Astrocyte (in vitro differentiated cells and primary cell): ENCODE results near the gene HAND1. TPM values are rescaled to one million over a fixed set of nuclear protein-coding genes. Genes with fewer than 3 reads are reported as not detected.

Source experiments
- DNase-seq: peaks from one replicate; pipeline ENCODE4 v3.0.0-alpha.2; 2010; ENCODE audit warnings: low read depth
- FAIRE-seq: peaks from 2 replicates; lab custom pipeline; 2011; peaks lifted over from hg19 to GRCh38; lab: Jason Lieb, UNC
- H2AFZ ChIP-seq: 2 replicates; pipeline ENCODE4 v1.6.0; 2012; ENCODE audit warnings: low read depth, low read length, inconsistent platforms
- H3K27ac ChIP-seq: 2 replicates; pipeline ENCODE4 v1.5.1; 2011; ENCODE audit warnings: low read depth, low read length, inconsistent platforms
- H3K27me3 ChIP-seq: 2 replicates; pipeline ENCODE4 v1.6.0; 2011; ENCODE audit warnings: low read length, inconsistent platforms; ENCODE audit not compliant: insufficient read depth
- H3K36me3 ChIP-seq: 2 replicates; pipeline ENCODE4 v1.5.1; 2011; ENCODE audit warnings: low read length, inconsistent platforms; ENCODE audit not compliant: insufficient read depth
- H3K4me1 ChIP-seq: 2 replicates; pipeline ENCODE4 v1.5.1; 2011; ENCODE audit warnings: low read length, inconsistent platforms; ENCODE audit not compliant: insufficient read depth
- H3K4me2 ChIP-seq: 2 replicates; pipeline ENCODE4 v1.6.0; 2012; ENCODE audit warnings: low read length, inconsistent platforms
- H3K4me3 ChIP-seq: 2 replicates; pipeline ENCODE4 v1.5.1; 2011; ENCODE audit warnings: low read depth, mild to moderate bottlenecking, low read length, inconsistent platforms; ENCODE audit not compliant: insufficient read depth
- H3K79me2 ChIP-seq: 2 replicates; pipeline ENCODE4 v1.6.0; 2012; ENCODE audit warnings: mild to moderate bottlenecking, low read length, inconsistent platforms; ENCODE audit not compliant: insufficient read depth
- H3K9ac ChIP-seq: 2 replicates; pipeline ENCODE4 v1.6.0; 2012; ENCODE audit warnings: mild to moderate bottlenecking, low read length, inconsistent platforms
- H3K9me3 ChIP-seq: 2 replicates; pipeline ENCODE4 v1.5.1; 2012; ENCODE audit warnings: low read depth, mild to moderate bottlenecking, low read length, inconsistent platforms; ENCODE audit not compliant: insufficient read depth
- H4K20me1 ChIP-seq: 2 replicates; pipeline ENCODE4 v1.6.0; 2012; ENCODE audit warnings: low read length, inconsistent platforms; ENCODE audit not compliant: insufficient read depth
- H3K27ac Mint-ChIP-seq: one replicate; pipeline ENCODE4 v1.8.0; 2021; ENCODE audit warnings: mild to moderate bottlenecking, mixed read lengths; ENCODE audit not compliant: unreplicated experiment
- H3K27me3 Mint-ChIP-seq: one replicate; pipeline ENCODE4 v1.8.0; 2021; ENCODE audit warnings: low read depth, mixed read lengths; ENCODE audit not compliant: unreplicated experiment
- H3K36me3 Mint-ChIP-seq: one replicate; pipeline ENCODE4 v1.8.0; 2021; ENCODE audit warnings: low read depth, mixed read lengths; ENCODE audit not compliant: unreplicated experiment
- H3K4me1 Mint-ChIP-seq: one replicate; pipeline ENCODE4 v1.8.0; 2021; ENCODE audit warnings: low read depth, mixed read lengths; ENCODE audit not compliant: unreplicated experiment
- H3K4me3 Mint-ChIP-seq: one replicate; pipeline ENCODE4 v1.8.0; 2021; ENCODE audit warnings: mild to moderate bottlenecking, moderate library complexity, mixed read lengths; ENCODE audit not compliant: unreplicated experiment
- H3K9me3 Mint-ChIP-seq: one replicate; pipeline ENCODE4 v1.8.0; 2021; ENCODE audit warnings: mild to moderate bottlenecking, mixed read lengths; ENCODE audit not compliant: unreplicated experiment
- EZH2 ChIP-seq: IDR thresholded peaks from 2 replicates; pipeline ENCODE4 v1.6.1; 2012; ENCODE audit warnings: mild to moderate bottlenecking, low read length, inconsistent platforms; ENCODE audit not compliant: insufficient read depth
- total RNA-seq: library from RNA; stranded (reverse); gene quantifications from 2 replicates; pipeline ENCODE4 v1.2.1, GENCODE V29; 2021
- TF ChIP-seq, protein P1 (sequence below): IDR thresholded peaks from 2 replicates; pipeline ENCODE4 v1.5.1; 2011; ENCODE audit warnings: low read depth, mild to moderate bottlenecking, inconsistent platforms, low read length, moderate library complexity; ENCODE audit not compliant: insufficient read depth

The HAND1 gene
- total RNA-seq, 1 donor from 2014 or later: not detected

DNA sequence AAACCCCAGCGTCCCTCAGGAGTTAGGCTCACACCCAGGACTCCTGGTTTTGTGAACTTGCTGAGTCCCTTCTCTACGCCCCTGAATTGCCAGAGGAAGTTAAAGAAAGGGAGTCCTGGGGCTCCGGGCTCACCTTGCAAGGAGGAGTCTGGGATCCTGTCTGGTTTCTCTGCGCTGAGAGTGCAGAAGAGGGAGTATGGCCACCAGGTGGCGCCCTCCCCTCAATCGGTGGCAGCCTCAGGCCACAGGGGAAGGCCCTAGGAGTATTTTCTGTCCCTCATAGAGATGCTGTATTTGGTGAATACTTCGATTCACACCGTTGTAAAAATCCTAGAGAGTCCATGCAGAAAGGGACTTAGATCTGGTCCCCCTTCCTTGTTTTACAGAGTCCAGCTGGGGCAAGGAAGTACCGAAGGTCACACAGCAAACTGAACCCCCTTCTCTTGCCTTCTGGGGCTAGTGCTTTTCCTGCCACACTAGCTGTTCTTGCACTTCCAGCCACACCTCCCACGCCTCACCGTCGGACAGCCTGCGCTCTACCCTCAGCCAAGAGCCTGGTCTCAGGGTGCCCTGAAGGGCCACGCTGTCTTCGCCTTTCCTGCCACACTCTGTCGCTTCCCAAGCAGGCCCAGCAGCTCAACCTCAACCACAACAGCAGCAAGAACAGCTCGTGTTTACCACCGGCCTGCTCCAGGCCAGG, 10.2 kb downstream of the HAND1 start:
- TF ChIP-seq, protein P1, sequence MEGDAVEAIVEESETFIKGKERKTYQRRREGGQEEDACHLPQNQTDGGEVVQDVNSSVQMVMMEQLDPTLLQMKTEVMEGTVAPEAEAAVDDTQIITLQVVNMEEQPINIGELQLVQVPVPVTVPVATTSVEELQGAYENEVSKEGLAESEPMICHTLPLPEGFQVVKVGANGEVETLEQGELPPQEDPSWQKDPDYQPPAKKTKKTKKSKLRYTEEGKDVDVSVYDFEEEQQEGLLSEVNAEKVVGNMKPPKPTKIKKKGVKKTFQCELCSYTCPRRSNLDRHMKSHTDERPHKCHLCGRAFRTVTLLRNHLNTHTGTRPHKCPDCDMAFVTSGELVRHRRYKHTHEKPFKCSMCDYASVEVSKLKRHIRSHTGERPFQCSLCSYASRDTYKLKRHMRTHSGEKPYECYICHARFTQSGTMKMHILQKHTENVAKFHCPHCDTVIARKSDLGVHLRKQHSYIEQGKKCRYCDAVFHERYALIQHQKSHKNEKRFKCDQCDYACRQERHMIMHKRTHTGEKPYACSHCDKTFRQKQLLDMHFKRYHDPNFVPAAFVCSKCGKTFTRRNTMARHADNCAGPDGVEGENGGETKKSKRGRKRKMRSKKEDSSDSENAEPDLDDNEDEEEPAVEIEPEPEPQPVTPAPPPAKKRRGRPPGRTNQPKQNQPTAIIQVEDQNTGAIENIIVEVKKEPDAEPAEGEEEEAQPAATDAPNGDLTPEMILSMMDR: peak; percentile 74
- TF ChIP-seq EZH2: no peak
- DNase-seq (no peak), FAIRE-seq (no peak)
- Histone ChIP-seq H3K27me3 (peaks cover 46% of the 10 kb centered on the region), H2AFZ (no peak overlapping the region), H3K4me1 (no peaks in the 10 kb centered on the region), H3K4me3 (no peak overlapping the region), H3K36me3 (no peaks in the 10 kb centered on the region), H3K9me3 (no peaks in the 10 kb centered on the region), H3K9ac (no peak overlapping the region), H3K4me2 (no peak overlapping the region), H3K79me2 (no peaks in the 10 kb centered on the region), H3K27ac (no peak overlapping the region), H4K20me1 (no peaks in the 10 kb centered on the region)
- H3K4me1 Mint-ChIP-seq: peaks cover 2% of the 10 kb centered on the region
- no peak overlapping the region for H3K27ac Mint-ChIP-seq
- no peaks in the 10 kb centered on the region for H3K9me3 Mint-ChIP-seq
- H3K4me3 Mint-ChIP-seq: peak overlapping the region; percentile 35
- no peaks in the 10 kb centered on the region for H3K36me3 Mint-ChIP-seq
- peaks cover 71% of the 10 kb centered on the region for H3K27me3 Mint-ChIP-seq

DNA sequence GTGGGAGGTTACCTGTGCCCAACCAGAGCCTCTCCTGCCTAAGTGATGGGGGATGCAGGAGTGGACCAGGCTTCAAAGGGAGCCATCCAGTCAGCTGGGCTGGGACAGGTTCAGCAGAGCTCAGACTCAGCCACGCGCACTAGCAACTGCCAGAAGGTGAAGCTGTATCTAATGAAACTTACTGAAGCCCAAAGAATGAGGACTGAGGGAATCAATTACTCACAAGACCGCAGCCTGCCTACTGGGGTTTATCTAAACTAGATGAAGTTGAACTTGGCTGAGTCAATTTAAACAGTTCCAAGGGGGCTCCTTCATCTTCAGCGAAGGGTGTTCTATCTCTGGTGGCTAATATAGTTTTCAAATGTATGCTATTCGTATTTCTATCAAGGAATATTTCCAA, 11.4 kb downstream of the HAND1 start:
- Histone ChIP-seq H3K4me1 (no peaks in the 10 kb centered on the region), H3K4me2 (no peak overlapping the region), H3K36me3 (no peaks in the 10 kb centered on the region), H4K20me1 (no peaks in the 10 kb centered on the region), H3K27me3 (peaks cover 34% of the 10 kb centered on the region), H3K9me3 (no peaks in the 10 kb centered on the region), H2AFZ (no peak overlapping the region), H3K4me3 (no peak overlapping the region), H3K9ac (no peak overlapping the region), H3K27ac (no peak overlapping the region), H3K79me2 (no peaks in the 10 kb centered on the region)
- H3K4me3 Mint-ChIP-seq: no peak overlapping the region
- FAIRE-seq (no peak), DNase-seq (peak; percentile 25)
- H3K4me1 Mint-ChIP-seq: no peaks in the 10 kb centered on the region
- peaks cover 2% of the 10 kb centered on the region for H3K36me3 Mint-ChIP-seq
- TF ChIP-seq, protein P1: no peak
- no peak for TF ChIP-seq EZH2
- H3K27ac Mint-ChIP-seq: no peak overlapping the region
- H3K9me3 Mint-ChIP-seq: no peaks in the 10 kb centered on the region
- H3K27me3 Mint-ChIP-seq: peaks cover 60% of the 10 kb centered on the region

DNA sequence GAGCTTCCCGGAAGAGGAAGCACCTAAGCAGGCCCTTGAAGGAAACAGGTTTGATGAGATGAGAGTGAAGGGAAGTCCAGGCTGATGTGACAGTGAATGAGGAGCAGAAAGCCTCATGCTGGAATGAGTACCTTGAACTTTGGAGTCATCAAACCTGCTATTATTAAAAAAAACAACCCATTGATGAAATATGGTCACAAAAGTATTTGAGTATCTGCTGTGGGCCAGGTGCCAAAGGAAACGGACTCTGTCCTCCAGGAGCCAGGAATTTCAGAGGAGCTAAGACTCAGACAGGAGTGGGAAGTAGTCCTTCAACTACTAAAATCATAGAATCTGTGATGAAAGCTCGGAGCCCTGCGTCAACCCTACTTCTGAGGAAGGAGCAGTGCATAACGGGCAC, 11.9 kb downstream of the HAND1 start:
- Histone ChIP-seq H4K20me1 (no peaks in the 10 kb centered on the region), H3K27ac (no peak overlapping the region), H3K4me1 (no peaks in the 10 kb centered on the region), H2AFZ (no peak overlapping the region), H3K36me3 (no peaks in the 10 kb centered on the region), H3K79me2 (no peaks in the 10 kb centered on the region), H3K4me2 (no peak overlapping the region), H3K9ac (no peak overlapping the region), H3K9me3 (no peaks in the 10 kb centered on the region), H3K27me3 (peaks cover 29% of the 10 kb centered on the region), H3K4me3 (no peak overlapping the region)
- TF ChIP-seq, protein P1: no peak
- no peak for TF ChIP-seq EZH2
- DNase-seq: no peak
- no peak overlapping the region for H3K4me3 Mint-ChIP-seq
- no peak for FAIRE-seq
- H3K36me3 Mint-ChIP-seq: peaks cover 2% of the 10 kb centered on the region
- H3K9me3 Mint-ChIP-seq: no peaks in the 10 kb centered on the region
- H3K27ac Mint-ChIP-seq: no peak overlapping the region
- peaks cover 54% of the 10 kb centered on the region for H3K27me3 Mint-ChIP-seq
- H3K4me1 Mint-ChIP-seq: no peaks in the 10 kb centered on the region
